Peyer's patch (tissue), 4 donors: ENCODE data around the gene PHKA1. TPM values are rescaled to one million over a fixed set of nuclear protein-coding genes. Genes with fewer than 3 reads are reported as not detected.

Experiments
- DNase-seq, 3 donors: peaks; one replicate each; pipeline ENCODE4 v3.0.0-alpha.2; 2017 to 2019
- H3K27ac ChIP-seq, 4 donors: fragments of 200-600 bp; sonication (generic); one replicate each; pipeline ENCODE4 v1.5.1; 2016 to 2019
- H3K27me3 ChIP-seq, 2 donors: fragments of 200-600 bp; sonication (generic); one replicate each; pipeline ENCODE4 v1.5.1; 2019
- H3K36me3 ChIP-seq, 3 donors: fragments of 200-600 bp; sonication (generic); one replicate each; pipeline ENCODE4 v1.5.1; 2016 to 2019
- H3K4me1 ChIP-seq, 4 donors: fragments of 200-600 bp; sonication (generic); one replicate each; pipeline ENCODE4 v1.5.1; 2016 to 2019
- H3K4me3 ChIP-seq, 4 donors: fragments of 200-600 bp; sonication (generic); 1 replicate in 3 of 4; 2 replicates in 1 of 4; pipeline ENCODE4 v1.5.1; 2016 to 2019; ENCODE audit warnings: mild to moderate bottlenecking in 1 of 4
- H3K9me3 ChIP-seq, 4 donors: fragments of 200-600 bp; sonication (generic); one replicate each; pipeline ENCODE4 v1.5.1; 2016 to 2019; ENCODE audit warnings: mild to moderate bottlenecking in 1 of 4
- CTCF ChIP-seq, 6 experiments: fragments of 450-650 bp in 4 of 6; fragments of 200-600 bp in 2 of 6; sonication (generic) in 1 of 6; IDR thresholded peaks; one replicate each; pipeline ENCODE4 v1.5.1; 2017 to 2019; ENCODE audit warnings: antibody characterized with exemption in 6 of 6, mild to moderate bottlenecking in 3 of 6, moderate library complexity in 1 of 6
- POLR2A ChIP-seq, 2 donors: fragments of 450-650 bp; IDR thresholded peaks; one replicate each; pipeline ENCODE4 v1.5.1; 2017; ENCODE audit warnings: antibody characterized with exemption in 2 of 2, mild to moderate bottlenecking in 2 of 2, moderate library complexity in 2 of 2
- total RNA-seq, 4 donors: library from RNA; depleted of rRNA; stranded (reverse); fragments of >200 nt; gene quantifications; one replicate each; pipeline ENCODE4 v1.1.0, GENCODE V29; 2016

PHKA1 gene
- total RNA-seq, 4 donors from 2014 or later = 2.5 to 6.3 (median 4.4) TPM

GRCh38 chrX:72624194-72624593 is 89.9 kb downstream of the PHKA1 start:
- Histone ChIP-seq H3K27ac (no peak overlapping the region), H3K36me3 (no peaks in the 10 kb centered on the region), H3K4me3 (no peak overlapping the region), H3K4me1 (no peaks in the 10 kb centered on the region), H3K9me3 (no peaks in the 10 kb centered on the region), H3K27me3 (no peaks in the 10 kb centered on the region)
- TF ChIP-seq CTCF (IDR thresholded peaks at IDR 0.05) (no peak), POLR2A (IDR thresholded peaks at IDR 0.05) (no peak)
- DNase-seq = no peak

- no peaks in the 10 kb centered on the region for H3K27me3 ChIP-seq
- no peak overlapping the region for H3K4me3 ChIP-seq
- H3K9me3 ChIP-seq = no peaks in the 10 kb centered on the region
- peak overlapping the region in 3 of 4 donors; percentile 22 to 86 (median 64) for H3K27ac ChIP-seq
- no peak for DNase-seq
- TF ChIP-seq POLR2A (IDR thresholded peaks at IDR 0.05) (no peak), CTCF (IDR thresholded peaks at IDR 0.05) (no peak)
- H3K4me1 ChIP-seq = no peaks in the 10 kb centered on the region
- no peaks in the 10 kb centered on the region for H3K36me3 ChIP-seq
These were observed 92.3 kb downstream of the PHKA1 start for GRCh38 chrX:72621625-72622485.

GRCh38 chrX:72621163-72621562 is 92.9 kb downstream of the PHKA1 start:
- Histone ChIP-seq H3K4me1 (no peaks in the 10 kb centered on the region), H3K36me3 (no peaks in the 10 kb centered on the region), H3K9me3 (no peaks in the 10 kb centered on the region), H3K27me3 (no peaks in the 10 kb centered on the region), H3K27ac (peak overlapping the region in 3 of 4 donors; percentile 22 to 86 (median 64)), H3K4me3 (peak overlapping the region in 2 of 4 donors; percentile 25 to 30)
- TF ChIP-seq POLR2A (IDR thresholded peaks at IDR 0.05) = no peak
- no peak for TF ChIP-seq CTCF (IDR thresholded peaks at IDR 0.05)
- no peak for DNase-seq

GRCh38 chrX:72620550-72621145 is 93.5 kb downstream of the PHKA1 start:
- Histone ChIP-seq H3K27ac (peak overlapping the region in 3 of 4 donors; percentile 22 to 86 (median 64)), H3K9me3 (no peaks in the 10 kb centered on the region), H3K4me3 (peak overlapping the region in 2 of 4 donors; percentile 25 to 30), H3K36me3 (no peaks in the 10 kb centered on the region), H3K4me1 (no peaks in the 10 kb centered on the region), H3K27me3 (no peaks in the 10 kb centered on the region)
- DNase-seq = peak in 2 of 3 donors; percentile 61 to 79
- TF ChIP-seq POLR2A (IDR thresholded peaks at IDR 0.05) = peak; percentile 29 to 69
- TF ChIP-seq CTCF (IDR thresholded peaks at IDR 0.05) = no peak

GRCh38 chrX:72609313-72609712 is 104.8 kb downstream of the PHKA1 start:
- Histone ChIP-seq H3K27ac (no peak overlapping the region), H3K36me3 (no peaks in the 10 kb centered on the region), H3K4me1 (no peaks in the 10 kb centered on the region), H3K9me3 (no peaks in the 10 kb centered on the region), H3K27me3 (no peaks in the 10 kb centered on the region), H3K4me3 (no peak overlapping the region)
- TF ChIP-seq CTCF (IDR thresholded peaks at IDR 0.05) (peak in 3 of 6 experiments; percentile 36 to 54 (median 46)), POLR2A (IDR thresholded peaks at IDR 0.05) (no peak)
- no peak for DNase-seq
